Liver (tissue), 9 donors: ENCODE results near the gene TRIOBP. TPM values are rescaled to one million over a fixed set of nuclear protein-coding genes. Genes with fewer than 3 reads are reported as not detected.

ENCODE experiments used
- DNase-seq: peaks from one replicate; pipeline ENCODE4 v3.0.0-alpha.2; 2017; ENCODE audit warnings: low spot score
- H3K27ac ChIP-seq, 2 donors: one replicate each; pipeline ENCODE4 v1.7.0; 2013; ENCODE audit warnings: inconsistent platforms in 2 of 2, low read length in 2 of 2, control low read depth in 1 of 2, low read depth in 1 of 2, mild to moderate bottlenecking in 1 of 2
- H3K27me3 ChIP-seq, 4 donors: one replicate each; pipeline versions ENCODE4 v1.6.1 to v1.7.0; 2013; ENCODE audit warnings: low read length in 3 of 4, inconsistent platforms in 1 of 4, mild to moderate bottlenecking in 1 of 4, moderate library complexity in 1 of 4; ENCODE audit not compliant: control insufficient read depth in 4 of 4, insufficient read depth in 4 of 4
- H3K36me3 ChIP-seq, 4 donors: one replicate each; pipeline versions ENCODE4 v1.6.1 to v1.7.0; 2013; ENCODE audit warnings: low read length in 3 of 4, mild to moderate bottlenecking in 3 of 4, low read depth in 1 of 4, moderate library complexity in 1 of 4; ENCODE audit not compliant: control insufficient read depth in 4 of 4, insufficient read depth in 3 of 4
- H3K4me1 ChIP-seq, 4 donors: one replicate each; pipeline versions ENCODE4 v1.6.1 to v1.7.0; 2013; ENCODE audit warnings: low read length in 3 of 4, mild to moderate bottlenecking in 3 of 4, moderate library complexity in 1 of 4; ENCODE audit not compliant: control insufficient read depth in 4 of 4, insufficient read depth in 4 of 4
- H3K4me3 ChIP-seq, 3 donors: one replicate each; pipeline versions ENCODE4 v1.6.1 to v1.7.0; 2013; ENCODE audit warnings: low read length in 3 of 3, control low read depth in 1 of 3, low read depth in 1 of 3, mild to moderate bottlenecking in 1 of 3
- H3K9ac ChIP-seq, 2 donors: one replicate each; pipeline ENCODE4 v1.7.0; 2013; ENCODE audit warnings: low read length in 2 of 2, mild to moderate bottlenecking in 2 of 2, moderate library complexity in 2 of 2, control low read depth in 1 of 2, low read depth in 1 of 2
- H3K9me3 ChIP-seq, 4 donors: one replicate each; pipeline versions ENCODE4 v1.6.1 to v1.7.0; 2013; ENCODE audit warnings: low read length in 3 of 4; ENCODE audit not compliant: control insufficient read depth in 4 of 4
- CTCF ChIP-seq: fragments of 150-350 bp; IDR thresholded peaks from 2 replicates; pipeline ENCODE4 v1.5.1; 2017; ENCODE audit warnings: improper control_type of control experiment, low read depth, low read length; ENCODE audit not compliant: missing input control
- EGR1 ChIP-seq, 2 donors: IDR thresholded peaks; 2 replicates each; pipeline ENCODE4 v1.6.1; 2016 to 2018; ENCODE audit warnings: antibody characterized with exemption in 2 of 2, low read depth in 2 of 2
- FOXA1 ChIP-seq: IDR thresholded peaks from 2 replicates; pipeline ENCODE4 v1.6.1; 2016; ENCODE audit warnings: antibody characterized with exemption
- FOXA2 ChIP-seq: IDR thresholded peaks from 2 replicates; pipeline ENCODE4 v1.6.1; 2016; ENCODE audit warnings: antibody characterized with exemption
- GABPA ChIP-seq, 2 donors: IDR thresholded peaks in 1 of 2; conservative IDR thresholded peaks in 1 of 2; 2 replicates each; pipeline ENCODE4 v1.6.1; 2016; ENCODE audit warnings: antibody characterized with exemption in 2 of 2, mild to moderate bottlenecking in 1 of 2, moderate library complexity in 1 of 2
- HNF4A ChIP-seq, 2 donors: conservative IDR thresholded peaks; 2 replicates each; pipeline ENCODE4 v1.6.1; 2016; ENCODE audit warnings: antibody characterized with exemption in 2 of 2, mild to moderate bottlenecking in 2 of 2
- HNF4G ChIP-seq: IDR thresholded peaks from 2 replicates; pipeline ENCODE4 v1.6.1; 2016; ENCODE audit warnings: antibody characterized with exemption
- JUND ChIP-seq, 2 donors: IDR thresholded peaks; 2 replicates each; pipeline ENCODE4 v1.6.1; 2016; ENCODE audit warnings: antibody characterized with exemption in 2 of 2
- NR2F2 ChIP-seq: IDR thresholded peaks from 2 replicates; pipeline ENCODE4 v1.6.1; 2016; ENCODE audit warnings: antibody characterized with exemption
- RAD21 ChIP-seq, 2 donors: IDR thresholded peaks; 2 replicates each; pipeline ENCODE4 v1.6.1; 2016; ENCODE audit warnings: antibody characterized with exemption in 2 of 2, mild to moderate bottlenecking in 2 of 2
- REST ChIP-seq: IDR thresholded peaks from 2 replicates; pipeline ENCODE4 v1.6.1; 2016; ENCODE audit warnings: antibody characterized with exemption, mild to moderate bottlenecking
- RXRA ChIP-seq, 2 donors: IDR thresholded peaks; 2 replicates each; pipeline ENCODE4 v1.6.1; 2017 to 2018; ENCODE audit warnings: antibody characterized with exemption in 2 of 2, mild to moderate bottlenecking in 1 of 2
- SP1 ChIP-seq: IDR thresholded peaks from 2 replicates; pipeline ENCODE4 v1.6.1; 2018; ENCODE audit warnings: antibody characterized with exemption, mild to moderate bottlenecking
- TAF1 ChIP-seq: conservative IDR thresholded peaks from 2 replicates; pipeline ENCODE4 v1.6.1; 2016; ENCODE audit warnings: antibody characterized with exemption, mild to moderate bottlenecking
- YY1 ChIP-seq: IDR thresholded peaks from 2 replicates; pipeline ENCODE4 v1.6.1; 2016; ENCODE audit warnings: antibody characterized with exemption, mild to moderate bottlenecking
- WGBS: extraction: QIAGEN DNeasy Blood & Tissue Kit; methylation state at CpG from one replicate; pipeline ENCODE4 v1.1.7; 2013; 5-methylcytosine and 5-hydroxymethylcytosine counted together
- polyA plus RNA-seq, 2 donors: library from polyadenylated mRNA; stranded (reverse) in 1 of 2; unstranded in 1 of 2; fragments of 200-250 nt in 1 of 2; fragments of >200 nt in 1 of 2; fragmentation: Nextera tagmentation in 1 of 2; extraction: Ambion mirVana in 1 of 2; gene quantifications; one replicate each; pipeline versions ENCODE4 v1.2.1 to v1.2.3, GENCODE V29; 2013 to 2015
- total RNA-seq, 2 donors: library from RNA; depleted of rRNA; stranded (reverse); fragments of >200 nt; gene quantifications; one replicate each; pipeline ENCODE4 v1.2.3, GENCODE V29; 2014
- TF ChIP-seq, protein P1 (sequence below): IDR thresholded peaks from 2 replicates; pipeline ENCODE4 v1.6.1; 2016; ENCODE audit warnings: antibody characterized with exemption
- TF ChIP-seq, protein P2 (sequence below): IDR thresholded peaks from 2 replicates; pipeline ENCODE4 v1.6.1; 2016; ENCODE audit warnings: antibody characterized with exemption
- TF ChIP-seq, protein P3 (sequence below): IDR thresholded peaks from 2 replicates; pipeline ENCODE4 v1.6.1; 2016; ENCODE audit warnings: antibody characterized with exemption
- donor health status: healthy.
- donor health status: healthy.
- donor health status: healthy.
- donor health status: healthy.
- donor health status: healthy.

The TRIOBP gene
- total and polyA plus RNA-seq, 4 donors: 4.8 to 41.1 (median 21.6) TPM

GRCh38 chr22:37742376-37743171 lies 45.7 kb downstream of the TRIOBP start:
- Histone ChIP-seq H3K4me3 (no peak overlapping the region), H3K27ac (no peak overlapping the region), H3K36me3 (no peaks in the 10 kb centered on the region), H3K27me3 (no peaks in the 10 kb centered on the region), H3K9me3 (no peaks in the 10 kb centered on the region), H3K9ac (no peak overlapping the region), H3K4me1 (peaks cover 6 to 34% (median 19%) of the 10 kb centered on the region in 4 donors)
- no peak for TF ChIP-seq RXRA (IDR thresholded peaks at IDR 0.05)
- TF ChIP-seq HNF4G: no peak
- TF ChIP-seq CTCF: no peak
- TF ChIP-seq, protein P1, sequence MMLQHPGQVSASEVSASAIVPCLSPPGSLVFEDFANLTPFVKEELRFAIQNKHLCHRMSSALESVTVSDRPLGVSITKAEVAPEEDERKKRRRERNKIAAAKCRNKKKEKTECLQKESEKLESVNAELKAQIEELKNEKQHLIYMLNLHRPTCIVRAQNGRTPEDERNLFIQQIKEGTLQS: no peak
- no peak for TF ChIP-seq HNF4A (conservative IDR thresholded peaks at IDR 0.05)
- no peak for TF ChIP-seq REST
- TF ChIP-seq FOXA1: no peak
- TF ChIP-seq TAF1: no peak
- no peak for TF ChIP-seq NR2F2
- TF ChIP-seq GABPA (IDR thresholded peaks at IDR 0.05 in 1 of 2, conservative IDR thresholded peaks at IDR 0.05 in 1 of 2): no peak
- TF ChIP-seq FOXA2: no peak
- WGBS: 85% methylated on average over 16 of the region's 16 CpGs
- no peak for DNase-seq

- no peaks in the 10 kb centered on the region for H3K9me3 ChIP-seq
- TF ChIP-seq REST (no peak), EGR1 (IDR thresholded peaks at IDR 0.05; ENCODE audit: low read depth in 2 of 2) (no peak), HNF4A (conservative IDR thresholded peaks at IDR 0.05) (no peak), SP1 (no peak), YY1 (no peak), TAF1 (no peak), JUND (IDR thresholded peaks at IDR 0.05) (no peak), GABPA (IDR thresholded peaks at IDR 0.05 in 1 of 2, conservative IDR thresholded peaks at IDR 0.05 in 1 of 2) (no peak), RXRA (IDR thresholded peaks at IDR 0.05) (no peak), RAD21 (IDR thresholded peaks at IDR 0.05) (no peak)
- TF ChIP-seq, protein P1: no peak
- TF ChIP-seq, protein P2, sequence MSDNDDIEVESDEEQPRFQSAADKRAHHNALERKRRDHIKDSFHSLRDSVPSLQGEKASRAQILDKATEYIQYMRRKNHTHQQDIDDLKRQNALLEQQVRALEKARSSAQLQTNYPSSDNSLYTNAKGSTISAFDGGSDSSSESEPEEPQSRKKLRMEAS: no peak
- TF ChIP-seq, protein P3, sequence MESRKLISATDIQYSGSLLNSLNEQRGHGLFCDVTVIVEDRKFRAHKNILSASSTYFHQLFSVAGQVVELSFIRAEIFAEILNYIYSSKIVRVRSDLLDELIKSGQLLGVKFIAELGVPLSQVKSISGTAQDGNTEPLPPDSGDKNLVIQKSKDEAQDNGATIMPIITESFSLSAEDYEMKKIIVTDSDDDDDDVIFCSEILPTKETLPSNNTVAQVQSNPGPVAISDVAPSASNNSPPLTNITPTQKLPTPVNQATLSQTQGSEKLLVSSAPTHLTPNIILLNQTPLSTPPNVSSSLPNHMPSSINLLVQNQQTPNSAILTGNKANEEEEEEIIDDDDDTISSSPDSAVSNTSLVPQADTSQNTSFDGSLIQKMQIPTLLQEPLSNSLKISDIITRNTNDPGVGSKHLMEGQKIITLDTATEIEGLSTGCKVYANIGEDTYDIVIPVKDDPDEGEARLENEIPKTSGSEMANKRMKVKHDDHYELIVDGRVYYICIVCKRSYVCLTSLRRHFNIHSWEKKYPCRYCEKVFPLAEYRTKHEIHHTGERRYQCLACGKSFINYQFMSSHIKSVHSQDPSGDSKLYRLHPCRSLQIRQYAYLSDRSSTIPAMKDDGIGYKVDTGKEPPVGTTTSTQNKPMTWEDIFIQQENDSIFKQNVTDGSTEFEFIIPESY: no peak
- no peaks in the 10 kb centered on the region for H3K27me3 ChIP-seq
- no peak overlapping the region for H3K27ac ChIP-seq
- H3K4me3 ChIP-seq: no peak overlapping the region
- 94% methylated on average over 6 of the region's 6 CpGs for WGBS
- no peak overlapping the region for H3K9ac ChIP-seq
- no peak for DNase-seq
- H3K36me3 ChIP-seq: no peaks in the 10 kb centered on the region
- peaks cover 8 to 41% (median 26%) of the 10 kb centered on the region in 4 donors for H3K4me1 ChIP-seq
Observed at GRCh38 chr22:37744589-37744988, 47.7 kb downstream of the TRIOBP start.
